Embryonic facial prominence (tissue), 1 donor: Measurements from ENCODE around the gene BEGAIN.

ENCODE experiments used
- DNase-seq: peaks from one replicate; pipeline ENCODE4 v3.0.0-alpha.2; 2016; ENCODE audit errors: extremely low spot score

Gene BEGAIN

DNA sequence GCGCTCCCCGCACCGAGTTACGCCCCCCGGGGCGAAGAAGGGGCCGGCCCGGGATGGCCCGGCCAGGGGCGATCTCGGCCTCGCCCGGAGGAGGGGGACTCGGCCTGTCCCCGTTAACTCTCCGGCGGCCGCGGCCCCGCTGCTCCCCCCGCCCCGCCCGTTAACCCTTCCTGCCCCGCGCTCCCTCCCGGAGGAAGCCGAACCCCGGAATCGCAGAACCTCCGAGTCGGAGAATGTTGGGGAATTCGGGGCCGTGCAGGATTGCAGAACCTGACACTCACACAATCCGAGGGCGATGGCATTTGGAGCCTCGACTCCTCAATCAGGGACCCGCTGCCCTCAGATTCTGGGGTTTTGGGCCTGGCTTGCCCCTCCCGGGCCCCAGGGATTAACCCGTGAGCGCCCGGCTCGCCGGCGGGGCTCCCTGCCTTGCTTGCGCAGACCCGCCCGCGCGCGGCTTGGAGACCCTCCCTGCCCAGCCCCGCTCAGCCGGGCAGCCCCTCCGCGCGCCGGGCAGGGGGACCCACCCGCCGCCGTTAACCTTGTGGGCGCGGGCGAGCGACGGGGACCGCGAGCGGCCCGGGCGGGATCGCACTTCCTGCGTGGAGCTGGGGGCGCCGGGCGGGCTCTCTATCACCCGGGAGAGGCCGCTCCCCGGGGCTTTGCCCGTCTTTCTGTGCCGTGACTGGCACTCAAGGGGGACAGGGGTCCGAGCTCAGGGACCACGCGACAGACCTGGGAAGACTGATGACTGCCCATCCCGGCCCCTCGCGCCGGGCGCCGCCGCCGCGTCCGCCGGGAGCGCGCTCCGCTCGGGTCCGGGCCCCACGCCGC, 18.8 kb downstream of the BEGAIN start:
- DNase-seq = no peak

DNA sequence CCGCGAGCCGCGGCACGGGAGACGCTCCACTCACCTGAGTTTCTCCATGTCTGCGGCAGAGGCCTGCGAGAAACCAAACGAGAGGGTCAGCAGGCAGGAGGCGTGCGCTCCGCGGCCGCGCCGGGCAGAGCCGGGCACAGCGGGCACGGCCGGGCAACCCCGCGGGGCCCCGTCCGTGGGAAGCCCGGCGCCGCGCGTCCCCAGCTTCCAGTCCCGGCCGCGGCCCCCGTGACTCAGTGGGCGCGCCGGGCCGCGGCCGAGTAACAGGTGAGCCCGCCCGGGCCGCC, 19.4 kb downstream of the BEGAIN start:
- DNase-seq = no peak

DNA sequence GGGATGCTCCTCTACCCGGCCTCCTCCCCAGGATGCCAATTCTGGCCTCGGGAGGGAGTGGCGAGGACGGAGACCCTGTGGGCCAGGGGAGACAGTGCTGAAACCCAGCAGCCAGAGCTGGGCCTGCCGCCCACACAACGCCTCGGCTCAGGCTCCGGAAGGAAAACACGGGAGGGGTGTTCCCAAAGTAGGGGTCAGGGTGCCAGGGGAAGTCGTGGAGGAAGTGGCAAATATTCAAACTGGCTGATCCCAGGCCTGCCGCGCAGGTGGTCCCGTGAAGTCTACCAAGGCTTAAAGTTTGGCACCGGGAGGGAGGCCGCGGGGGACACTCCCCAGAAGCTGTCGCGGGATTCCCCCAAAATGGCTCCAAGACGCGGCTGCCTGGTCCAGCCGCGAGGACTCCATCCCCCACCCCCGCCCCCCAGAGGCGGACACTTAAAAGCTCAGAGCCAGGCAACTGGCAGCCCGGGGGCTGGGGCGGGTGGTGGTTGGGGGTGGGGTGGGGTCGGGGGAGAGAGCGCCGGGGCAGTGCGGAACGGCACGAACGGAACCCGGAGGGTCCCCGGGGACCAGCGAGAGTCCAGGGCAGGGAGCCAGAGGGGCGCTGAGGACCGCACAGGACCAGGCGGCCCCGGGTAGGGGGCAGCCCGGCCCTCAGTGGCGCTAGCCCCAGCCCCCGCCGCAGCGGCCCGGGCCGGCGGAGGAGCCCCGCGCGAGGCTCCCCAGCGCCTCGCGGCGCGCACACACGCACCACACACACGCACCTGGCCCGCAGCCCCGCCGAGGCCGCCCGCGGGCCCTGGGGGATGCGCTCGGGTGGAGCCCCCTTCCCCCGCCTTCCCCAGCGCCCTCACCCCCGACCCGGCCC, 20.0 kb downstream of the BEGAIN start:
- DNase-seq = no peak

DNA sequence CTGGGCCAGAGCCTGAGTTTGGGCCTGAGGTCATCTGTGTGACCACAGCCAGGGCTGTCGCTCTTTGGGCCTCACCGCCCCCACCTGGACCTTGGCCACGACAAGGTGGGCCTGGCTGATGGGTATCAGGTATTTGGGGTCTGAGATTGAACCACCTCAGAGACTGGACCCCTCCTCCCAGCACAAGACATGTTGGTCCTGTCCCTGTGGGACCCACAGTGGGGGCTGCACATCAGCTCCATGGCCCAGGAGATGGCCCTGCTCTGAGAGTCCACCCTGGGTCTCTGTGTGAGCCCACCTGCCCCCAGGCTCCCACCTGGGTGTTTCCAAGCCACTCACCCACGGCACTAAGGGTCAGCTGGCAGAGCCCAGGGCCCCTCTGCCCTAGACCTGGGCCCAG, 20.6 kb downstream of the BEGAIN start:
- no peak for DNase-seq

DNA sequence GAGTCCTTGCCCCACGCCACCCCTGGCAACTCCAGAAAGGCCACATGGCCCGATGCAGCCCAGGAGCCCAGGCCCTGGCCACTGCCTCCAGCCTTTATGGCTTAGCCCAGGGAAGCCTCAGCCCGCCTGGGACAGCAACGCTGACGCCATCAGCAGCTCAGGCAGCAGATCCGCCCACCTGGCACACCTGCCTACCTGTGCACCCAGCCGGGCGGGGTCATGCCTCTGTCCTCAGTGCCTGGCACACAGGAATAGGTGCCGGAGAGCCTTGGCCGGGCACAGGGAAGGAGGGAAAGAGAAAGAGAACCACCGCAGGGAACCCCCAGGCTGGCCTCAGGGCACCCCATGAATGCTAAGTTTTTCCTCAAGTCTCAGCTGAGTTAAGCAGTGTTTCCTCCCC, 21.1 kb downstream of the BEGAIN start:
- no peak for DNase-seq

DNA sequence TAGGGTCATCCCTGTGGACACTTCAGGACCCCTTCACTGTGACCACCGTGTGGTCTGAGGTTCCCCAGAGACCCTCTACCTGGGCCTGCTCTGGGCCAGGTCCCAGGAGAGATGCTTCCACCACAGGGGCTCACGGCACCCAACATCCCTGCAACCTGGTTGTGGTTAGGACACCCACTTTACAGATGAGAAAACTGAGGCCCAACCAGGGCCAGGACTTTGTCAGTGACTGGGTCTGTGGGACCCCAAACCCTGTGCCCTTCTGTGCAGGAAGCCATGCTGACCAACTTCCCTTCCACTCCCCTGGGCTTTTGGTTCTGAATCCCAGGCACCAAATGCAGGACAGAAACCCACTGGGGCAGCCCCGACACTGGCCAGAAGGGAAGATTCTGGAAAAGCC, 21.6 kb downstream of the BEGAIN start:
- DNase-seq = no peak

DNA sequence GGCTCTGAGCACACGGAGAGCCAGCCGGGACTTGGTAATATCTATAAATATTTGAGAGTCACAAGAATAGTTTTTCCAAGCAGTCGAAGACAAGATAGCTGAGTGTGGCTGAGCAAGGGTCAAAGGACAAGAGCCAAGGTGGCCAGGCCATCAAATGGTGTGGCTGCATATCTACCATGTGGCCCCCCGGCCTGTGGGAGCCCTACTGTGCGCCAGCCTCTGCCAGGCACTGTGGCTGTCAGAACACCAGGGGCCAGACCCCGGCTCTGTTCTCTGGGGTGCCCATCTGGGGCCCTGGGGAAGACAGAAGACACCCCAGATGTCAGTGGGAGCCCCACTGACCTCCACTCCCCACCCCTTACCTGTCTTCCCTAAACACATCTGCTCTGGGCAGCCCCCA, 22.7 kb downstream of the BEGAIN start:
- DNase-seq = no peak

DNA sequence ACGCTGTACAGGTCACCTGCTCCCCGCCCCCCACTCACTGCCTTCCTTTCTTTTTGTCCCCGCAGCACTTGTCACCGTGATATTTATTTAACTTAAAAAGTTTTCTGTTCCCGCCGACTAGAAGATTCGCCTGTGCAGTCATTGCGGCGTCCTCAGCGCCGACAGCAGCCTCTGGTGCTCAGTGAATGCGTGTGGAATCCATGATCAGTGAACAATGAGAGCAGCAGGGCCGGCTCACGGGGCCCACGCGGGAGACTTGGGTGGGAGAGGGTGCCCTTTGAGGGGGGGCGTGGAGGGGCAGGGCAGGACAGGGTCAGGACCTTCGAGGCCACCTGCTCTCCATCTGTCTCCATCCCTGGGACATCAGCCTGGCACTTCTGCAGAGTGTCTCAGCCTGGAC, 24.5 kb downstream of the BEGAIN start:
- DNase-seq = no peak

DNA sequence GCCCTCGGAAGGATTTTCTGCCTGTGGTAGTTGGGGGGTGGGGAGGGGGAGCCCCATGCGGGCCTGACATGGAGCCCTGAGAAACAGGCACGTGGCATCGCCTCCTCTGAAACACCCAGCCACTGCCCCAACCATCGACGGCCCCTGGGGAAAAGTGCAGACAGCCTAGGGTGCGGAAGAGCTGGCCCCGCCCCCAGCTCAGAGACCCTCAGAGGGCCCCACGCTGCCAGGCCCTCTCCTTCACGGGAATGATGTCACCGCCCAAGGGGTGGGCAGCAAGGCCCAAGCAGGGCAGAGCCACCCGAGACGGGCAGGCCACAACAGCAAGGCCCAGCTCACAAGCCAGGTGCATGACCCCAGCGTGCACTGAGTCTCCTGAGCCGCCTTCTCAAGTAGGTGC, 26.2 kb downstream of the BEGAIN start:
- no peak for DNase-seq

DNA sequence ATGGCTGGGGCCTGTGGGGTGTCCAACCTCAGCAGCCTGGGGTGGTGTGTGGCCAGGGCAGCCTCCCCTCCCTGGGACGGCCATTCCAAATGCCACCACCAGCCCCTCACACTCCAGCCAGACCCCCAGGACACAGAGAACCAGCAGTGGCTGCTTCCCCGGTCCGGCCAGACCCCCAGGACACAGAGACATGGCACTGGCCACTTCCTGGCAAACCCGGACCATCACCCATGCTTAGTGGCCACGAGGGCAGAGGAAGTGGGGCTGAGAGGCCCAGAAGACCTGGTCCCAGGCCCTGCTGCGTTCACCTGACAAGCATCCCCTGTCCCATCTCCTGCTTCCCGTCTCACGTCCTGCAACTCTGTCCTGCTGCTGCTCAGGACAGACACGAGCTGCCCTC, 26.7 kb downstream of the BEGAIN start:
- DNase-seq = no peak

DNA sequence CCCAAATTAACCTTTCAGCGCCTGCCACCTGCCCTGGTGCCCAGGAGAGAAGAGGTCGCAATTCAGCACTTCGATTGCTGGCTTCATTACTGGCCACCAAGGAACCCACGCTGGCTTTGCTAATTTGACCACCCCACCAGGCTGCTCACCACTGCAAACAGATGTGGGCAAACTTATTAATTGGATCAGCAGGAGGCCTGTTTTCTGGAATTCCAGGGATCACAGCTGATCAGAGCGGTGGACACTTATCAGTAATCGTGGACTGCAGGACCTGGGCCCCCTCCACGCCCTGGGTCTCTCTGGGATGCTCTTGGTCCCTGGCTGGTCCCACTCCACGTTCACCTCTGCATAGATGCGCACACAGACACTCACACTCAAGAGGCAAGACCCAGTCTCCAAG, 27.8 kb downstream of the BEGAIN start:
- no peak for DNase-seq

DNA sequence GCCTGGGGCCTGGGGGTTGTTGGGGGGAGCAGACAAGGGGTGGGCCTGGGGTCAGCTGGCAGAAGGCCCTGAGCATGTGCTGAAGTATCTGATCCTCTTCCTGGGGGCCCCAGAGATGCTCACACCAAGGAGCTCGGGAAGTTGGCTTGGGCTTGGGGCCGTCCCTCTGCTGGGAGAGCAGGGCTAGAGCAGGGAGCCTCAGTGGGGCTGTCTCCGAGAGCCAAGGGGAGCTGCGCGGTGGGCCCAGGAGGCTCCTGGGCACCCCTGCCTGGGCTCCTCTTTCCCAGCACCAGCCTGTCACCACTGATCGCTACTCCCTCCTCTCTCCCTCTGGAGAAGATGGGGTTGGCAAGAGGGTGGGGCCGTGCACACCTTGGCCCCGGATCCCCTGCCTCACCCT, 28.3 kb downstream of the BEGAIN start:
- no peak for DNase-seq

DNA sequence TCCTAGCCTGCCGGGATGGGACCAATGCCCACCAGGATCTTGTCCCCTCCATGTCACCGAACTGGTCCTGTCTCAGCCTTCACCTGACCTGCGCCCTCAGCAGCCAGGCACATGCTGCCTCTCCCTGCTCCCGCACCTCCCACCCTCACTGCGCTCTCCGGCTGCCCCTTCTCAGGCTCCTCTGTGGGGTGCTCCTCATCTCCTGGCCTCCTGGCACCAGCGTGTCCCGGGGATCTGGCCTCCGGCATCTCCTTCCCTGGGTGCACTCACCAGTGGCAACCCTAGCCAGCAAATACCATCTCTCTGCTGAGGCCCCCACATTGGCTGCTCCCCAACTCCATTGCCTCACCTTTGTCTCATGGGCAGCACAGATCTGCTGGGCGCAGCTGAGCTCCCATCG, 29.0 kb downstream of the BEGAIN start:
- DNase-seq = no peak

DNA sequence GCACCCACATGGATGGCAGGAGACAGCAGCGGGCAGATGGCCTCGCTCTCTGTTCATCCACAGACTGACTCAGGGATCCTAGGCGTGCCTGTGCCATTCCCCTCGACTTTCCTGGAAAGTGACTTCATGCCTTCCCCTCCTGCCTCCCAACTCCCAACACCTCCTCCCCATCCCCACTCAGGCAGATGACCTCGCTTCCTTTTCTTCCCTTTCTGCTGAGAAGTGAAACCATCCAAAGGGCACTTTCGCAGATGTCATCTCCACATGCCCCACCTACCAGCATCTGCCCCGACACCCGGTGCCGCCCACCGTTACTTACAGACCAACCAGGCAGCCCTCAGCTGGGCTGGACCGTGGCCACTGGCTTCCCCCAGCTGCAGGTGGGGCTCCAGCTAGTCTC, 29.6 kb downstream of the BEGAIN start:
- DNase-seq = no peak

DNA sequence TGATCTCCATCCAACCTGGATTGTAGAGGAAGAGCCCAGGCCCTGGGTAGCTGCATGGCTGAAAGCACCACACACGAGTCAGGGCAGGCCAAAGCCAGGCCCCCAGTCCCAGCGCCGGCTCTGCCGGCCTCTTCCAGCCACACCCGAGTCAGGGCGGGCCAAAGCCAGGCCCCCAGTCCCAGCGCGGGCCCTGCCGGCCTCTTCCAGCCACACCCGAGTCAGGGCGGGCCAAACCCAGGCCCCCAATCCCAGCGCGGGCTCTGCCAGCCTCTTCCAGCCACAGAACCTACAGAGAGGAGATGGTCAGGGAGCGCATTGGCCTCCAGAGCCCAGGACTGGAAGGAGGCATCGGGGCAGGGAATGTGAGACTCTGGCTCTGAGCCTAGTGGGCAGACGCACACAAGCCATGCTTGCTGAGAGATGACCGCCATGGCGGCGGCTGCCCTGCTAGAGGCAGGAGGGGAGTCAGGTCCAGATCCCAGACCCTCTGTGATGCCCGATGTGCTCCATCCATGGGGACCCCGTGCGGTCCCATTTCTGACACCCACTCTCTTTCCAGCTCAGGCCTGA, 30.2 kb downstream of the BEGAIN start:
- no peak for DNase-seq

DNA sequence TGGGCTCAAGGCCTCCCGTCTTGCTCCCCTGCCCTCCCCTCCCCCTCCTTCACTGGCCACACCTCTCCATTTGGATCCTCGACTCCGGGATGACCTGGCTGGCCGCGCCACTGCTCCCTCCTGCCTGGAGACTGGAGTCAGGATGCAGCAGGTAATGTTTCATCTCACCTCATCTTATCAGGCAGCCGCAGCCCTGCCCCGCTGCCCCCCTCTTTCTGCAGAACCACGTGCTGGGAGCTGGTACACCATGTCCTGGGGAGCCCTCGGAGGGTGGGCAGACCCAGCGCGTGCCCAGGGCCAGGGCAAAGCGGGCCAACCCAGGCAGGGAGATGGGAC, 31.1 kb downstream of the BEGAIN start:
- DNase-seq = no peak

DNA sequence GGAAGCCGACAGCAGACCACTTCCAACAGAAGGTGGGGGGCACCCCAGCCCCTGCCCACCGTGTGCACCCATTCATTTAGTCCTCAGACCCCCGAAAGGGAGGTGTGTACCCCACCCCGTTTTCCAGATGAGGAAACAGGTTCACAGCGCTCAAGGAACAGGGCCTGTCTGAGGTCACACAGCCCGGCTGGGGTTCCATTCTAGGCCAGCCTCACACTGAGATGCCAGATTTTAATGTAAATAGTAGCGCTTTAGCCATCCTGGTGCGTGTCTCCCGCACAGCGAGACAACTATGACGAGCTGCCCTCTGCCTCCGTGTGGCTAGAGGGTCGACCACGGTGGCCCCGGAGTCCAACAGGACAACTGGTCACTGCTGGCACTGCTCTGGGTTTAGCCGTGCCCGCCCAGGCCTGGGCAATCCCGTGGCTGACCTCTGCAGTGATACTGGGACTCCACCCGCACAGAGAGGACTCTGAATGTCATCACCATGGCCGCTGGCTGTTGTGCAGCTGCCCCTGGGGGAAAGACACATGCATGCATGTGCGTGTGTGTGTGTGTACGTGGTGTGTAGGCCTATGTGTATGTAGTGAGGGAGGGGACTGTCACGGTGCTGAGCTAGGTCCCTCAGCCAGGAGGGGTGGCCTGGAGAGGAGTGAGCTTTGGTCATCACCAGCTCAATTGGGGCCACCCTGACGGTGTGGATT, 31.6 kb downstream of the BEGAIN start:
- no peak for DNase-seq

DNA sequence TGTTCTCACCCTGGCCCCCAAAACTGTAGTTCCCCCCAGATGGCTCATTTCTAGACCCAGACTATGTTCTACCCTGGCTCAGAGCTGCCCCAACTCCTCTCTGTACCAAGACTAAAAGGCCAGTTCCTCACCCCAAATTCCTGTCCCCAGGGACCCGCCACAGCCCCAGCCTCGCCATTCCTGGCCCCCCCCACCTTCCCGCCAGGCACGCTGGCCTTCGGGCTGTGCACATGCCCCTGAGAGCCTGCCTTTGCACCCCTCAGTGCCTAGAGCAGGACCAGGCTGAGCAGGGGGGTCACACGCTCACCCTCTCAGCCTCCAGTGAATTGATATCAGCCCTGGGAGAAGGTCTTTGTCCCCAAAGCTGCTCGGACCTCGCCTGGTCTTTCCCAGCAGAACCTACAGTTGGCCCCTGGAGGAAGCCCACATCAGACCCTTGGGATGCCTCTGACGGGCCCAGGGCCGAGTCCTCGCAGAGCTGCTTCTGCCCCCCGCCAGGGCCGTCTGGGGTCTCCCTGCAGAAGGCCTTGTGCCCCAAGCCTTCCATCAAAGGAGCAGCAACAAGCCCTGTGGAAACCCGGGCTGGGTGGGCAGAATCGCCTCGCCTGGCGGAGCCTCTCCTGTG, 32.4 kb downstream of the BEGAIN start:
- DNase-seq = no peak

DNA sequence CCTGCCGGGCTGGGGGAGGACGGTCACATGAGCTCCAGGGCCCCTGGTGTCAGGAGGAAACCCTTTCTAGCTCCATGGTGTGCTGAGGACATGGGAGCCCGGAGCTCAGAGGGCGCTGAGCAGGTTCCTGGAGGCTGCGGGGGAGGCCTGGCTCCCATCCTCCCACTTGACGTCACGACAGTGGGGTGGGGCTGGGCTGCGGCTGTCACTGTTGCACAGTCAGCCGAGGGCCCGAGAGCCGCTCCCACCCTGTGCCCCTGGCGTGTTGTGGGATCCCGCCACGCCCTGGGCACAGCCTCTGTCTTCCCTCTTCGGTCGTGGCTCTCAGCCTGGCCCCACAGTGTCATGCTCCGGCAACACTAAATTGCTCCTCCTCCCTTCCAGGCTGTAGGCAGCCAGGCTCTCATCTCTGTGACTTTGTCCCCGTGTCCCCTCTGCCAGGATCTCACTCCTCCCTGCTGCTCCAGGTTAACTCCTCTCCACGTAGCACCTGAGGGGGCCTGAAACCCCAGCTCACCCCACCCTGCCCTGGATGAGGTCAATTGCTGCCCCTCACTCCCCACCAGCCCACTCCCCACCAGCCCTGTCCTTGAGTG, 33.0 kb downstream of the BEGAIN start:
- no peak for DNase-seq

DNA sequence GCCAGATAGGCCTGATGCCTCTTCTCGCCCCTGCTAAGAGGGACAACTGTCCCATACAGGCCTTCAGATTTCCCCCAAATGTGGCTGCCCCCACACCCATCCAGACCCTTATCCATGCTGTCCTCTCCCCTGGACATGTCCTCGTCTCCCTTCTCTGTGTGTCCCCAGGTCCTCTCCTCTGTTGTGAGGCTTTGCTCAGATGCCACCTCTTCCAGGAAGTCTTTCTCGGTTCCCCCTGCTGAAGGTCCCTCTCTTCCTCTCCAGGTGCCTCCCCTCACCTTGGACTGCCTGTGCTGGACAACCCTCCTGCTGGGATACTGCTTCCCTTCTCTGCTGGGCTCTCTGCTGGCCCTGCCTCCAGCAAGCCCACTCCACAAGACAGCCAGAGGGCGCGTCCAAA, 33.7 kb downstream of the BEGAIN start:
- no peak for DNase-seq

DNA sequence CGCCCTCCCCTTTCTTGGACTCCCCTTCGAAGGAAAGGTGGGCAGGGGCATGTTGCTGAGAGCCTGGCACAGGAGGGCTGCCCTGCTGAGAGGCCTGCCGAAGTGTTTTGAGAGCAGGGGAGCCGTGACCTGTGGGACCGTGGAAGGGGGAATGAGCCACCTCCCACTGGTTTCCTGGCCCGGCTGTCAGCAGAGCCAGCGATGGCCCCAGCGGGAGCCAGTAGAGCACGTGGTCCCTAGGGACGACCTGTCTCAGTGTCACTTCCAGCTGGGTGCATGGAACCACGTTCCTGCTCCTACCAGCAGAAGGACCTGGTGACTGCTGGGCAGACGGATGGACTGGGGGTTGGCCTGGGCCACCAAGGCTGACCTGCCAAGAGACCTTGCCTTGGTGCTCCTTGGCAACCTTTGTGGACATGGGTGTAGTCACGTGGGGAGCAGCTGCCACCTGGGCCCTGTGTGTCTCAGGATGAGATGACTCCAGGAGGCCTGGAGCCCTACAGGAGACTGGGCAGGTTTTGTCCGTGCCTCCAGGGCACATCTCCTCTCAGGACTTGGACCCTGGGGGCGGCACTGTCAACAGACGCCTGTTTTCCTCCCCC, 34.6 kb downstream of the BEGAIN start:
- no peak for DNase-seq
